BE2C (cell line): Measurements from ENCODE around the gene CCDC177.

Source experiments
- DNase-seq: peaks from one replicate; pipeline ENCODE4 v3.0.0-alpha.2; 2020
- H3K27me3 ChIP-seq: fragments of 250-450 bp; sonication (Bioruptor Pico); 2 replicates; pipeline ENCODE4 v1.5.1; 2020; ENCODE audit warnings: mild to moderate bottlenecking
- H3K36me3 ChIP-seq: fragments of 250-450 bp; sonication (Bioruptor Pico); 2 replicates; pipeline ENCODE4 v1.5.1; 2020; ENCODE audit warnings: mild to moderate bottlenecking
- H3K4me1 ChIP-seq: fragments of 250-450 bp; sonication (Bioruptor Pico); 2 replicates; pipeline ENCODE4 v1.5.1; 2020
- H3K4me3 ChIP-seq: 2 replicates; pipeline ENCODE4 v1.5.1; 2011; ENCODE audit warnings: low read depth, low read length
- H3K9me3 ChIP-seq: fragments of 250-450 bp; sonication (Bioruptor Pico); 2 replicates; pipeline ENCODE4 v1.5.1; 2020
- CTCF ChIP-seq: IDR thresholded peaks from 2 replicates; pipeline ENCODE4 v1.5.1; 2012; ENCODE audit warnings: mild to moderate bottlenecking, low read depth, low read length

CCDC177 gene

GRCh38 chr14:69617796-69618195 is 43.1 kb upstream of the CCDC177 start:
- Histone ChIP-seq H3K4me3 (no peak overlapping the region), H3K4me1 (peaks cover 12% of the 10 kb centered on the region), H3K36me3 (no peaks in the 10 kb centered on the region), H3K9me3 (no peaks in the 10 kb centered on the region), H3K27me3 (no peaks in the 10 kb centered on the region)
- TF ChIP-seq CTCF = no peak
- DNase-seq = no peak

GRCh38 chr14:69616408-69616773 is 41.7 kb upstream of the CCDC177 start:
- H3K27me3 ChIP-seq = no peaks in the 10 kb centered on the region
- peaks cover 12% of the 10 kb centered on the region for H3K4me1 ChIP-seq
- no peak for DNase-seq
- H3K9me3 ChIP-seq = no peaks in the 10 kb centered on the region
- no peaks in the 10 kb centered on the region for H3K36me3 ChIP-seq
- H3K4me3 ChIP-seq = no peak overlapping the region
- TF ChIP-seq CTCF = no peak

- Histone ChIP-seq H3K4me3 (no peak overlapping the region), H3K4me1 (peaks cover 11% of the 10 kb centered on the region), H3K27me3 (no peaks in the 10 kb centered on the region), H3K9me3 (no peaks in the 10 kb centered on the region), H3K36me3 (no peaks in the 10 kb centered on the region)
- no peak for DNase-seq
- no peak for TF ChIP-seq CTCF
These were observed 41.1 kb upstream of the CCDC177 start for GRCh38 chr14:69615496-69616407.

GRCh38 chr14:69615121-69615495 is 40.4 kb upstream of the CCDC177 start:
- Histone ChIP-seq H3K36me3 (no peaks in the 10 kb centered on the region), H3K27me3 (no peaks in the 10 kb centered on the region), H3K4me3 (no peak overlapping the region), H3K9me3 (no peaks in the 10 kb centered on the region), H3K4me1 (peaks cover 5% of the 10 kb centered on the region)
- TF ChIP-seq CTCF = no peak
- DNase-seq = no peak

- H3K4me3 ChIP-seq = no peak overlapping the region
- H3K9me3 ChIP-seq = no peaks in the 10 kb centered on the region
- no peak for TF ChIP-seq CTCF
- H3K36me3 ChIP-seq = no peaks in the 10 kb centered on the region
- no peaks in the 10 kb centered on the region for H3K27me3 ChIP-seq
- no peaks in the 10 kb centered on the region for H3K4me1 ChIP-seq
- no peak for DNase-seq
These were observed 39.9 kb upstream of the CCDC177 start for GRCh38 chr14:69614592-69614991.

GRCh38 chr14:69613312-69614073 is 38.8 kb upstream of the CCDC177 start:
- H3K4me3 ChIP-seq = no peak overlapping the region
- H3K4me1 ChIP-seq = no peaks in the 10 kb centered on the region
- no peaks in the 10 kb centered on the region for H3K36me3 ChIP-seq
- no peaks in the 10 kb centered on the region for H3K27me3 ChIP-seq
- no peak for DNase-seq
- no peak for TF ChIP-seq CTCF
- no peaks in the 10 kb centered on the region for H3K9me3 ChIP-seq
